NCI-H187 treated with DMSO at 0.1 percent for 48 hours (cell line): ENCODE results near the gene DMD.
"Not testable (repeated sequence)": the region's sequence is repeated elsewhere in the genome, so short reads cannot be mapped to it uniquely, and the experiment has no call there.

Source experiments
- DNase-seq: peaks from one replicate; lab custom pipeline; 2025; lab: John Stamatoyannopoulos, UW

DMD gene

DNA sequence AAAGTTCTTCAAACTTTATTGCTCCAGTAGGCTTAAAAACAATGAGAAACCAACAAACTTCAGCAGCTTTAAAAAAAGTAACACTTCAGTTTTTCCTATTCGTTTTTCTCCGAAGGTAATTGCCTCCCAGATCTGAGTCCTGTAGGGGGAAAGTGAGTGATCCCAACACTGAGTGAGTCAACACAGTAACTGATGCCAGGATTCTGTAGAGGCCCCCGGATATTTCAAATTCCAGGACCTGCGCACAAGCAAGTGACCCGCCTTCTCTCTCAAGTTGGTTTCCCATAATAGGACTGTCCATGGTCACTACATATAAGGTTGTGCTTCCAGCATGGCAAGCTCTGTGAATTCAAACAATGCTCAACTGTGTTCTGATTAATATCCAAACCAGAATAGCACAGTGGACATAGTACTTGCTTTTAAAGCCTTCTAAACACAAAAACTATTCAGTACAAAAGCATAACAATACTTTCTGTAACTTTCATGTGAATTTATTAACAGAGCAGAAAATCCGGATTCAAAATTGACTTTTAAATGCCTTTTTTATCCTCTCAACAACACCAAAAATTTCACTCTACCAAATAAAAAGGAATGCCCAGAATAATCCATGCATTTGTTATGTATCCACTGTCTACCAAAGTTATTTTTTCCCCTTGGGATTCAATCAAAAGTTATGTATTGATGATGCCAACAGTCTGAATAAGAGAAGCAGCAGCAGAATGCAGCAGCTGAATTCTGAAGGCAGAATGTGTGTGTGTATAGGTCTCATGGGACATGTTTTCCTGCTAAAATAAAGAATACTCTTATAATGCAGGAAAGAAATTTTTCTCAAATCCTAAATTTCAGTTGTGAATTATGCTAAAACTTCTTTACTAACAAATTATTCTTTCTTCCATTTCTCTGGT lies at the start of gene DMD:
DMD (minus strand) TSS at position 194 of the 905 bp plus-strand sequence. CDS start 237 bp downstream, outside the sequence.
- no peak for DNase-seq

DNA sequence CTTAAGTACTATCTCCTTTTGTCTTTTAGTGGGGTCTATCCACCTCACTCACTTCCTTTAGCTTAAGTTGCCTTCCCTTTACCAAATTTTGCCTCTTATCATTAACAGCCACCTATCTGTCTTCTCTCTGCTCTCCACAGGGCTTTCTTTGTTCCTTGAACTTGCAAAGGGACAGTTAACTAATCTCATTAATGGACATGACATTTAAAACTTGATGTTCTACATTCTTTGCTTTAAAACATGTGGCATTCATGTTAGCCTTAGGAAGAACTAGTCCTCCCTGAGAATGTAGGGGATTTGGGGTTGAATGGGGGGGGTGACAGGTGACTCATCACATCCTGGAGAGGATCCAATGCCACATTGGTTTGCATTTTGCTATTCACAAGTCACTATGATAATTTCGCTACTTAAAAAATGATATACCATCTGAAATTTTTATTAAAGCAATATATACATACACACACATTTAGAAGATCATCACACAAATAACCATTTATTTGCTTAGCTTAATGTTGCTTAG lies 41.0 kb upstream of the DMD start:
- no peak for DNase-seq

DNA sequence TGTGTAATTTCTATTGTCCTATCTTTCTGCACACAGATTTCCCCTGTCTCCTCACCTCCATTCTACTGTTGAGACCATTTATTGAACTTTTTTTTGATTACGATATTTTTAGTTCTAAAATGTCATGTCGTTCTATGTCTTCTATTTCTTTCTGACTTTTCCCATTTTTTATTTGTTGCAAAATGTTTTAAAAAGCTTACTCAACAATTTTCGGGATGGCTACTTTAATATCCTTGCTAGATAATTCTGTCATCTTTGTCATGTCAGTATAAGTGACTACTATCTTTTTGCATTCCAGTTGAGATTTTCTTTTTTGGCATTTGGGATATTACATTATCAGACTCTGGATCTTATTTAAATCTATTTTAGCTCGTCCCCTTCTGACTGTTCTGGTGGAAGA lies 7.5 kb upstream of the DMD start:
- no peak for DNase-seq

DNA sequence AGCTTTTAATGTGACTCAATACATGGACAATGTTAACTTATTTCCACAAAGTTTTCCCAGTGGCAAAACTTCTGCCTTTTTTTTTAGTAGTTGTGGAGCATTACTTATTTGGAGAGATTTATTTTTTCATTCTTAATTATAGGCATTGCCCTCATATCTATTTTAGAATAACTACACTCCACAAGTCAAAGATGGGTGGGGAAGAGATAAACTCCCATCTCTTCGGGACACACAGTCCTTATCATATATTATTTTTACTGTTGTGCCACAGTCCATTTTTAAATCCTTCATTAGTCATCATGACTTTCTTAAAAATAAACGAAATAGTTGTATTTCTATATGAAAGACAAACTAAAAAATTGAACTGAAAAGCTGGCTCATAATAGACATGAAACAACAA lies 1.2 kb downstream of the DMD start:
- DNase-seq, result no peak

DNA sequence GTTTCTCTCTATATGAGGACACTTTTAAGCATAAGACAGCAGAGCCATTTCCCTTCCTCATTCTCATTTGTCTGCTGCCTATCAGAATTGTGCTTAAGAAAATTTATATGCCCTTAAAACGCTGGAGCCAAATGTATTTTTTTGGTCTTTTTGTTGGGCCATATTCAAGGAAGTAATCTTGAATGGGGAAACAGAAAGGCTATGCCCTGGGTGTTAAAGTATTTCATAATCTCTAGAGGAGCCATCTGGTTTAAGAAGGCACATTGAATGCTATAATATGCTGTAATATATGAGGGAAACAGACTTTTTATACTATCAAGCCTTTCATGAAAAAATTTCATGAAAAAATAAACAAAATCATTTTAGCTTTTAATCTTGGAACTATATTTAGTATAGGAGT lies 4.3 kb downstream of the DMD start:
- no peak for DNase-seq

DNA sequence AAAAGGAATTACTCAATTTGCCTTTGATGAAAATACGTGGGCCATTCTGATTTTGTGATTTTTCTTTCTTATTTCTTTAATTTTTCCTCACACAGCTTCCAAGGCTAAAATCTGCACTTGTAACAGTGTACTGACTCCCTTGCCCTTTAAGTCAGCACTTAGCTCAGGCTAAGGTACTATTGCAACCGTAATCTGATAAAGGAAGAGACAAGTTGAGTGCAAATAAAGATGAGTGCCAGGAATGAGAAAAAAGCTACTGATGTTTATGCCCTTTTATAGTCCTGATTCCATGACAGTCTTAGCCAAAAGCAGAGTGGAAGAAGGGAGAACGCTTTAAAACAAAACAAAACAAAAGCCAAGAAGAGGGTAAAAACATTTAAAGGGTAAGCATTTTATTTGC lies 6.0 kb downstream of the DMD start:
- no peak for DNase-seq

DNA sequence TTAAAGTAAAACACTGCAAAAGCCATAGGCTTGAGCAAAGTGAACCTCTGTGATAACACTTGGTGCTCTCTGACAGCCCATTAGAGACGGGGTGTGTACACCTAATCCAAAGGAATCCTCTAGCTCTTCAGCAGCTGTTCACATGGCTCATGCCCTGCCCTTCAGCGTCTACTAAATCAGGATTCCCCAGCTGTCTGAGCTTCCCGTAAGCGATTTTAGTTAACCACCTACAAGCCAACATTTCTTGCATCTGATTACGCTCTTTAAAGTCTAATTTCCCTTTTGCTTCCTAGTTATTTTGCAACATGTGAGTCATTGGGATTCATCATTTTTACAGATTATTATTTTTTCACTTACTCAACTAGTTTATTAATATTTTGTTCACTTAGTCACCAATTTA lies 6.5 kb downstream of the DMD start:
- DNase-seq, result no peak

DNA sequence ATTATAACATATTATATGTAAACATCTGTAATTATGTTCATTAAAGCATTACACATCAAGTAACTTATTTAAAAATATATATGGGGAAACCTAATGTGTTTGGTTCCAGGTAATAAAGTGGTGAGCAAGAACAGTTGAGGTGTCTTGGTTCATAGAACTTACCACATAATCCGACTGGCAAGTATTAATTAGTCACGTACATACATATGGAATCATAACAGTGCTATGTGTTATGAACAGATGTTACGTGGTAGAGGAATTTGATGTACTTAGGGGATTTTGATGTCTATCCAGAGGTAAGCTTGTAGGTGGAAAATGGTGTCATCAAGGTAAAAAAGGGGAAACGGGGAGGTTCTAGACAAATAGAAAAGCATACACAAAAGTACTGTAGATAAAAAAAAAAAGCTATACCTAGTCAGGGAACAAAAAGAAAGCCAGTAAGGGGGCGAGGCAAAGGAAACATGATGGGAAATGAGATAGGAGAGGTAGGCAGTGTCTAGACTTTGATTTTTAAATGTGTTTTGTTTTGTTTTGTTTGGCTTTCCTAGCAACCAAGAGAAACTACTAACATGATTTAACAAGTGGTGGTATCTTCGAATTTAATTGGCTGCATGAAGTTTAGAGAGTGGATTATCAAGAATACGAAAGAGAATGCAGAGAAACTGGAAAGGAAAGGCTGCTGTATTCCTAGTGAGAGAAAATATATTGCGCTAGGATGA lies 12.6 kb downstream of the DMD start:
- DNase-seq, result no peak

DNA sequence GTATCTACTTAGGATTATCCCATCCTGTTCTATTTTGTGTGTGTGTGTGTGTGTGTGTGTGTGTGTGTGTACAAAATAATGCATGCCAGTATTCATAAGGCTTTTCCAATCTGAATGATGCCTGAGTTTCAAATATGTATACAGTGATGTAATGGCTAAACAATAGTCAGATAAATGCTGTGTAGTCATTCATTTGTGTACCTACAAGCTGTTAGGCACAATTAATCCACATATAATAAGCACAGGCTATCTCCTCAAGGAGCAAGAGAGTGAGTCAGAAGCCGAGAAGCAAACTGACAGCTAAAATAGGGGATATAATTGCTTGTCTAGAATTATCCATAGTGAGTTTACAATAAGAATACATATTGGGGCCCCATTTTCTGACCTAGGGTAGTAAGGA lies 15.7 kb downstream of the DMD start:
- no peak for DNase-seq

DNA sequence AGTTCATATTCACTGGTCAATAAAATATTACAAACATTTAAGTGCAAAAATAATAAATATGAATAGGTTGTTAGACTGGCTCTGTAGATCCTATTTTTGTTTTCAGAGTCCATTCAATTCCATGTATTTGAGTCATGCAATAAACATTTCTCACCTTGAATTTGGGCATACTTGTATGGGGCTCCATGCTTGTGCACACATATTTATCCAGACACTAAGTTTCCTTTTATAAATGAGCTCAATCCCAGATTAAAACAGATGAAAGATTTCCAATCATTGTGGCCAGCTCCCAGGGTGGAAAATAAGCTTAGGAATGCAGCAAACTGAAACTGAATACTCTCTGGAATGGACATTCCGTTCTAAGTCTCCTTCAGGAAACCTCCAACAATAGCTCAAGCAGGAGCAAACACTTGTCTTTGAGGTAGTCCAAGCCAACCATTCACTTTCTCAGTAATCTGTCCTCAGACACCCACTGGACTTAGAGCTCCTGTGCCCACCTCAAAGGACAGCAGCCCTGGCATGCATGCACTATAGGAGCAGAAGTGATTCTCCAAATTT lies 16.4 kb downstream of the DMD start:
- no peak for DNase-seq

DNA sequence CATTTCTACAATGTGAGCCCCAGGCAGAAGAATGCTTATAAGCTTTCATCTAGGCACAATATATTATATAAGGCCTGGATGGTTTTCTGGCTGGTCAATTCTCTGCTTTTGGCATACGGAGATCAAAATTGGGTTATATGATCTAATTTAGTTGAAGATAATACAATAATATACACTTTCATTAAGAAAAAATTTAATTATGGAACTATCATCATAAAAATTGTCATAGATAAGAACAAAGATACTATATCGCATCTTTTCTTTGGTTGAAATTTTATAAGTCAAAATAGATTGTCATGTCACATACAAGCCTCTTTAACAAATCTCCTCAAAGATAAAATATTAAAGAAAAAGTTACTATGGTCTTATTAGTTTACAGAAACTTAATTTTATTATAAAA lies 17.1 kb downstream of the DMD start:
- DNase-seq, result no peak

DNA sequence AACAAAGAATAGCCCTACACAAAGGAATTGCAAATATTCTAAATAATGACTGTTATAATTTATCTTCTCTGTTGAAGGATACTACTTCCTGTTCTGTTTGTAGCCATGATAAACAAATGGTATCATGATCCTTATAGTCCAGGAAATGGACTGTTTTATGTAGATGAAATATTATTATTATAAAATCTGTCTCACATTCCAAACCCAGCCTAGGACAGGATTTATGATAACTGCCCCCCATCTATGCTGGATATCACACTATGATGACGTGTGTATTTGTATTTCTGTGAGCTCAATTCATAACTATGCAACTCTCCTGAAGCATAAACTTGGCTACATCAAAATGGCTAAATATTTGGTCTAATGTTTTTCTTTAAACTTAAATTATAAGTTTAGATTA lies 21.3 kb downstream of the DMD start:
- DNase-seq, result no peak

DNA sequence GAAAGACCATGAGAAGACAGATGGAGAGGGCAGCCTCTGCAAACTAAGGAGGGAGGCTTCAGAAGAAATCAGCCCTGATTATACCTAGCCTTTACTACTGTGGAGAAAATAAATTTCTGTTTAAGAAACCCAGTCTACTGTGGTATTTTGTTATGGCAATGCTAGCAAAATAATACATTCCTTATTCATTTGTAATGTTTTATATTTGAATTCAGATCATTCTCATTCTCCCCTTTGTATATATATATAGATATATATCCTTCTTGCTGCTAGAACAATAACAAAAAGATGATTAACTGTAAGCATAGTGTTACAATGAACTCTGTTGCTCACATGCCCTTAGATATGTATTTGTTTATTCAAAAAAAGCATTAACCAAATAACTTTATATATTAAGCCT lies 22.5 kb downstream of the DMD start:
- DNase-seq, result no peak

DNA sequence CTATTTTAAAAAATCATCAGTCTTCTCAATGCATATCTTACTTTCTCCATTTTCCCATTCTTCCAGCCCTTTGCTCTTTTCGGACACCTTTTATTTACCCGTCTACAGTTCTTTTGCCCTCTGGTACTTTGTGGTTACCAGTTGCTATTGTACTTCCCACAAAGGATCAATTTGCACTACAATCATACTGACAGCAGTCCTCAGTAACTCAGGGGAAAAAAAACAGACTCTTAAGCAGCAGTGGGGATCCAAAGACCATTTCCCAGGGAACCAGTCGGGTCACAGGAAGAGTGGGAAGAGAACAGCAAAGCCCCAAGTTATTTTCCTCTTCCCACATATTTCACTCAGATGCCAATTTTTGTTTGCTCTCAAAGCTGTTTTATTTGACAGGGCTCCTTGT lies 23.1 kb downstream of the DMD start:
- no peak for DNase-seq

DNA sequence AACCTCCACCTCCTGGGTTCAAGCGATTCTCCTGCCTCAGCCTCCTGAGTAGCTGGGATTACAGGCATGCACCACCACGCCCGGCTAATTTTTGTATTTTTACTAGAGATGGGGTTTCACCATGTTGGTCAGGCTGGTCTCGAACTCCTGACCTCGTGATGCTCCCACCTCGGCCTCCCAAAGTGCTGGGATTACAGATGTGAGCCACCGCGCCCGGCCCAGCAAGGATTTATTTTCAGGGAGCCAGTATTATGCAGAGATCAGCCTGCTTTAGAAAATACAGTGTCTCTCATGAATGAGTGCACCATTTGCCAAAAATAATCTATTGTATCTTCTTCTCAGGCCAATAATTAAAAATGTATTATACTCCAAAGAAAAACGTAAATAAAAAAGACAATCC lies 26.5 kb downstream of the DMD start:
- DNase-seq, result not testable (repeated sequence)

DNA sequence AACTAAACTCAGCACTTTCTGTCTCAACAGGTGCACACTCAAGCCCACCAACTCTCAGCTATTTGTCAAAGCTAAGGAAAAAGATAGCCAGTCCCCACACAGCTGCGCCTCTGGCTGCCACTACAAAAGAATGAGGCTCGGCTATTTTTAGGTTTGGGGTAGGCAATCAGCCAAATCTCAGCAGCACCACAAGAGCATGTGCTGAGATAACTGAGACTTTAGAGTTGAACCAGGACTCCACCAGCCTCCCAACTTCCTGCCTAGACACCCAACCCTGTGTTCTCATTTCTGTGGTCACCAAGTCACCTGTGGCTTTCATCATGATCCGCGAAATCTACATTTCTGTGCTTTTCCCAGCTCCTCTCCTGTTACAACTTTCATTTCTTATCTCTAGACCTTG lies 28.0 kb downstream of the DMD start:
- DNase-seq, result no peak

DNA sequence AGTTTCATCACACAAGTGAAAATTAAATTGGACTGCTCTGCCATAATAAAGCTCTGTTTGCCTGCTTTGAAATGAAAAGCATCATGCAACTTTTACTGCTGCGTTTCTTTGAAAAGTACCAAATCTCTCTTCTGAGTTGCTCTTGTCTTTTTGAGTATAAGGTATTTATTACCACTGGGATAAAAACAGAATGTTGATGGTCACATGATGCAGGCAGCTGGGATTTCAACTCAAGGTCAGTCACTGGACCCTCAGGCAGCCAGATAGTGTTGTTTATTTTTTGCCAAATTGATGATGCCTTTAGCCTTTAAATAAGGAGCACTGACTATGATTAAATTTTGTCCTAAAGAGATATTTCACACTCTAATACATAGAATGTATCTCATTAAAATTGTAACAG lies 32.7 kb downstream of the DMD start:
- DNase-seq, result no peak

DNA sequence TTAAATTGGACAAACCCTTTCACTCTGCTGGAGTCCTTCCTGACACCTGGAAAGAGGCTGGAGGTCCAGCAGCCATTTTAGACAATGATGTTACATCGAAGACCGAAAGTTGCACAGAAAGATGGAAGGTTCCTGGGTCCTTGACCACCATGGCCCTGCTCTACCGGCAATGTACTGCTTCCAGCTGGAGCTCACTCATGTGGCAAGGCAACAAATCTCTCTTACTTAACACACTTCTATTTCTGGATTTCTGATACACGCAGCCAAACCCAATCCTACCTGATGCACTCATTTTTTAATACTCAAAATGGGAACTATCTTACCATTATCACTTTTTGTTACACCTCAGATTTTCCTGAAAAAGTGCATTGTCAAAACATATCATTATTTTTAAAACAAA lies 33.1 kb downstream of the DMD start:
- DNase-seq, result no peak

DNA sequence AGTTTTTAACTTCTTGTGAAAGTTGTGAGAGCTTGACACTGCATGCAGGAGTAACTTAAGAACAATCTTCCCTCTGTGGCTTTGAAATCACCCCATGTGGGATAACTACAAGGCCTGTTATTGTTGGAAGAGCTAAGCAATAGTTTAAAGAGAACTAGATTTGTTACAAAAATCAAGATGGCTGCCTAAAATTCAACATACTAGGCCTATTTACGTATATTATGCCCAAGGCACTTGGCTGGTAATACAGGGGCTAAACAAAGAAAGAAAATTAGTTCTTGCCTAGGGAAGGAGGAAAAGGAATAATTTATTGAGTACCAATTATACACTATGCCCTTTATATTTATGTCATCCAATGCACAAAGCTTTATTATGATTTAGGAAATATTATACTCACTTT lies 36.1 kb downstream of the DMD start:
- no peak for DNase-seq

DNA sequence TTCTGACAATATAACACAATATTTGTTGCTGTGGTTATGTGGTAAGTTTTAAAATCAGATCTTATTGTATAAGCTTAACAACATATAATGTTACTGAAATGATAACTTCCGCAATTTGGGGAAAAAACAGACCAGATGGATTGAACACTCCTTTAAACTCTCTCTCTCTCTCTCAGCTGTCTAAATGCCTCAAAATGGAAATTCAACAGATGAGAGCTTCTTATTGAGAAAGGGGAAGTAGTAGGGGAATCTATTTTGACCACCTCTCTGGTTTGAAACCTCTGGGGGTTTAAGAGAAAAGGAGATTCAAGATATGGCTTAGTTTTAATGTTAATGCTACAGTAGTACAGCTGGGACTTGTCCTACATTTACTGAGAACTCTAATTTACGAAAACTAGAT lies 40.3 kb downstream of the DMD start:
- DNase-seq, result no peak

DNA sequence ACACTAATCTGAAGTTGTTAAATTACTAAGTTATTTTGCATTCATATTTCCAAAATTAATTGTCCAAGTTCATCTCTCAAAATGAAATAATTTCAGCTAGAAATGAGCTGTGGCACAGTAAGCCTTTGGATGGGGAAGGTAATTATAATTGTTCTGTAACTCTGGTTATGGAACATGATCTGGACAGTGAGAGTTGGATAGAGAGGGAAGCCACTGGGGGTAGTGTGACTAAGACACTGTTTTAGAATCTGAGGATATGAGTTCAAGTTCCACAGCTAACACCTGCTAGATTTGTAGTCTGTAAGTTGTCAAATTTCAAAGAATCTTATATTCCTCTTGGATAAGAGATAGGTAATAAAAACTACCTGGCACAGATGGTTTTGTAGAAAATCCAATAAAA lies 49.5 kb downstream of the DMD start:
- no peak for DNase-seq

DNA sequence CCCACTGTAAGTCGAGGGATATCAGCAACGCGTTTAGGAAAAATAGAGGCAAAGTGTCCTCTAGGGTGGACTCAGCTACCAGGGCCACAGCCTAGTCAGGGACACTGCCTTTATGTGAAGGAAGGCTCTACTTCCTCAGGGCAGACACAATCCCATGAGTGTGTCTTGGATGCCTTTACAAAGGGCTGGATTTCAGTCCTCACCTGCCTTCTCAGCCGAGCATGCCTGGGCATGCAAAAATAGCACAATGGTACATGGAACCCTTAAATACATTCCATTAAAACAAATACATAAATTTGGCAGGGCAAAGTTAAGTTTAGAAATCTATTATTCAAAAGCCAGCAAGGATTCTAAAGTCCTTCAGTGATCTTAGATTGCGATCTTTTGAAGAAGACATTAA lies 51.1 kb downstream of the DMD start:
- no peak for DNase-seq

DNA sequence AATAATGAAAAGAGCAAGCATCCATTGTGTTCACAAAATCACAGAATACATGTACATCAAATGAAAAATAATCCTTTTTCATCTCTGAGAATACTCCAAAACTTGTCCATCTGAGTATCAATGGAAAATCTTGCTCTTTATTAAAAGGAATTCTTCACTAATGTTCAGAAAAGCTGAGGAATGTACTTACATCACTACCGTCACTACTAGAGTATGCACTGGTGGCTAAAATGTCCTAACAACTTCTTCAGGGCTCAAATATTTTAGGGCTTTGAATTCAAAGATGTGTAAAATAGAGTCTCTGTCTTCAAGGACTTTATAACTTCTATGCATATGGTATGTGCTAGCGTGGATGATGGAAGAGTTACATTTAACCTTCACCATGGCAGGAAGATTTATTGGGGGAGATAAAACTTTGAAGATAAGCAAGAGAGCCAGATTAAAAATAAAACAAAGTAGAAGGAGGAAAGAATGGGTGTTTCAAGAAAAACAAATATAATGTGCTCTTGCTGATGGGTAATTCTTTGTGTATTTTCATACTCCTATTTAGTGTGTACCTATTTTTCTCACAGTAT lies 55.1 kb downstream of the DMD start:
- DNase-seq, result no peak
